SKM-1 treated with dmso at 0.1 percent for 144 hours (cell line): ENCODE results near the gene ZFPM1.

Source experiments
- DNase-seq: peaks from one replicate; lab custom pipeline; 2025; ENCODE audit not compliant: unreplicated experiment; lab: John Stamatoyannopoulos, UW

The ZFPM1 gene

GRCh38 chr16:88448461-88449266 lies 4.4 kb upstream of the ZFPM1 start:
- peak; percentile 40 for DNase-seq

- DNase-seq: no peak
These were observed 3.9 kb upstream of the ZFPM1 start for GRCh38 chr16:88449267-88449561.

GRCh38 chr16:88451586-88452481 lies 1.2 kb upstream of the ZFPM1 start:
- peak; percentile 17 for DNase-seq

GRCh38 chr16:88452482-88453216 lies 431 bp upstream of the ZFPM1 start:
- DNase-seq: peak; percentile 92

GRCh38 chr16:88453611-88454522 lies 787 bp downstream of the ZFPM1 start:
- no peak for DNase-seq

GRCh38 chr16:88454523-88454947 lies 1.5 kb downstream of the ZFPM1 start:
- DNase-seq: no peak

GRCh38 chr16:88455610-88456355 lies 2.7 kb downstream of the ZFPM1 start:
- DNase-seq: no peak

GRCh38 chr16:88456356-88457292 lies 3.5 kb downstream of the ZFPM1 start:
- DNase-seq: no peak

GRCh38 chr16:88458039-88458772 lies 5.1 kb downstream of the ZFPM1 start:
- DNase-seq: no peak

GRCh38 chr16:88458773-88459235 lies 5.7 kb downstream of the ZFPM1 start:
- DNase-seq: no peak

GRCh38 chr16:88459366-88460073 lies 6.4 kb downstream of the ZFPM1 start:
- DNase-seq: no peak

- DNase-seq: no peak
These were observed 7.6 kb downstream of the ZFPM1 start for GRCh38 chr16:88460496-88461330.

GRCh38 chr16:88461331-88462269 lies 8.5 kb downstream of the ZFPM1 start:
- no peak for DNase-seq

GRCh38 chr16:88462396-88462795 lies 9.3 kb downstream of the ZFPM1 start:
- DNase-seq: no peak

GRCh38 chr16:88463411-88463810 lies 10.3 kb downstream of the ZFPM1 start:
- DNase-seq: no peak
